Medulla oblongata (tissue), 1 donor: Measurements from ENCODE around the gene CCL26.
"Not testable (repeated sequence)": the region's sequence is repeated elsewhere in the genome, so short reads cannot be mapped to it uniquely, and the experiment has no call there.

Experiments used
- DNase-seq: peaks from one replicate; pipeline ENCODE4 v3.0.0-alpha.2; 2015; ENCODE audit errors: extremely low spot score

Gene CCL26

GRCh38 chr7:75792567-75792966, 20.6 kb upstream of the CCL26 start:
- DNase-seq = not testable (repeated sequence)

GRCh38 chr7:75789361-75789924, 17.4 kb upstream of the CCL26 start:
- no peak for DNase-seq

GRCh38 chr7:75788154-75788847, 16.3 kb upstream of the CCL26 start:
- DNase-seq = not testable (repeated sequence)

GRCh38 chr7:75783058-75783457, 11.0 kb upstream of the CCL26 start:
- not testable (repeated sequence) for DNase-seq

GRCh38 chr7:75780647-75781273, 8.7 kb upstream of the CCL26 start:
- DNase-seq = not testable (repeated sequence)

GRCh38 chr7:75779516-75779915, 7.5 kb upstream of the CCL26 start:
- DNase-seq = not testable (repeated sequence)

- DNase-seq = not testable (repeated sequence)
Measured at GRCh38 chr7:75779035-75779434, 7.0 kb upstream of the CCL26 start.

- no peak for DNase-seq
Measured at GRCh38 chr7:75776295-75776971, 4.4 kb upstream of the CCL26 start.

GRCh38 chr7:75773958-75774357, 1.9 kb upstream of the CCL26 start:
- not testable (repeated sequence) for DNase-seq

GRCh38 chr7:75771224-75771623, 787 bp downstream of the CCL26 start:
- no peak for DNase-seq

GRCh38 chr7:75762350-75762917, 9.6 kb downstream of the CCL26 start:
- peak; percentile 85 for DNase-seq

- not testable (repeated sequence) for DNase-seq
Measured at GRCh38 chr7:75761801-75762200, 10.2 kb downstream of the CCL26 start.

- no peak for DNase-seq
Measured at GRCh38 chr7:75758491-75758890, 13.5 kb downstream of the CCL26 start.

GRCh38 chr7:75757860-75758259, 14.2 kb downstream of the CCL26 start:
- no peak for DNase-seq

GRCh38 chr7:75756991-75757676, 14.9 kb downstream of the CCL26 start:
- no peak for DNase-seq

- no peak for DNase-seq
Measured at GRCh38 chr7:75756206-75756990, 15.6 kb downstream of the CCL26 start.

- DNase-seq = no peak
Measured at GRCh38 chr7:75743455-75743859, 28.6 kb downstream of the CCL26 start.

GRCh38 chr7:75740846-75741497, 31.0 kb downstream of the CCL26 start:
- DNase-seq = peak; percentile 82

GRCh38 chr7:75739796-75740672, 32.0 kb downstream of the CCL26 start:
- DNase-seq = no peak
